Epithelial cell of proximal tubule (primary cell): ENCODE data around the gene ARRB1. TPM values are rescaled to one million over a fixed set of nuclear protein-coding genes. Genes with fewer than 3 reads are reported as not detected.
A peak's percentile ranks its signal among the peaks of the same experiment; 100 is the strongest.
"Not testable (repeated sequence)": the region's sequence is repeated elsewhere in the genome, so short reads cannot be mapped to it uniquely, and the experiment has no call there.

ENCODE experiments used
- DNase-seq: peaks from one replicate; pipeline ENCODE4 v3.0.0-alpha.2; 2011; ENCODE audit warnings: low read depth
- H3K4me3 ChIP-seq: 2 replicates; pipeline ENCODE4 v1.5.1; 2011; ENCODE audit warnings: low read depth, mild to moderate bottlenecking, low read length
- CTCF ChIP-seq: conservative IDR thresholded peaks from 2 replicates; pipeline ENCODE4 v1.5.1; 2012; ENCODE audit warnings: low read depth, mild to moderate bottlenecking, low read length
- total RNA-seq: library from RNA; depleted of rRNA; stranded (reverse); fragments of >200 nt; gene quantifications from 2 replicates; pipeline ENCODE4 v1.2.3, GENCODE V29; 2015

Gene ARRB1
- total RNA-seq, 1 donor from 2014 or later, result 13.8 TPM

DNA sequence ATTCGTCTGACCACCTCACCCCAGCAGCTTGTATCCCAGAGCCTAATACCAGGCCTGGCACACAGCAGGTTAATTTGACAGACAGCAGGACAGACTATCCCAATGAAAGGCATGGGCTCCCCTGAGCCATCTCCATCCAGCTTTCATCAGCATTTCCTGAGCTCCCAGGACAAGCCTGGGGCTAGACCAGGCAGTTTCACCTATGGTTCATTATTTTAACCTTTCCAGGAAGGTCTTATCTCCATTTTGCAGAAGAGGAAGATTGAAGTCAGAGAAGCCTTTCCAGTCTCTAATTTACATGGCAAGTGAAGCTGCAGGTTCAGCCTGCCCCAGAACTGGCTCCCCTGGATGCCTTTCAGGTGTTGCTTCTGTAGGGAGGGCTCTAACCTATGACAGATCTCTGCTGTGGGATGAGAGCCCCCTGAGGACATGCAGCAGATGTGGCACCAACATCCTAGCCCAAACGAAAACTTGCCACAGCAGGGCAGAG, 17.0 kb downstream of the ARRB1 start:
- H3K4me3 ChIP-seq, result no peak overlapping the region
- TF ChIP-seq CTCF, result no peak
- no peak for DNase-seq

DNA sequence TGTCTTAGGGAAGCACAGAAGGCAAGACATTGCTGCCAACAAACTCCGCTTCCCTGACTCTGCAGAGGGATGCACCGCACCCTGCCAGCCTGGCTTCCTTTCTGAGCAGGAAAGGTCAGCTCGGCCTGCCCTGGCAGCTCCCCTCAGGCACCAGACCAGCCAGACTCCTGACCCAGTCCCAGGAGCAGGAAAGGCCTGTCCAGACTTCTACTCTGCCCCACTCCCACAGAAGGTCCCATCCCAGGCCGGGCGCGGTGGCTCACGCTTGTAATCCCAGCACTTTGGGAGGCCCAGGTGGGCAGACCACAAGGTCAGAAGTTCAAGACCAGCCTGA, 17.7 kb downstream of the ARRB1 start:
- no peak for TF ChIP-seq CTCF
- DNase-seq, result no peak
- no peak overlapping the region for H3K4me3 ChIP-seq

DNA sequence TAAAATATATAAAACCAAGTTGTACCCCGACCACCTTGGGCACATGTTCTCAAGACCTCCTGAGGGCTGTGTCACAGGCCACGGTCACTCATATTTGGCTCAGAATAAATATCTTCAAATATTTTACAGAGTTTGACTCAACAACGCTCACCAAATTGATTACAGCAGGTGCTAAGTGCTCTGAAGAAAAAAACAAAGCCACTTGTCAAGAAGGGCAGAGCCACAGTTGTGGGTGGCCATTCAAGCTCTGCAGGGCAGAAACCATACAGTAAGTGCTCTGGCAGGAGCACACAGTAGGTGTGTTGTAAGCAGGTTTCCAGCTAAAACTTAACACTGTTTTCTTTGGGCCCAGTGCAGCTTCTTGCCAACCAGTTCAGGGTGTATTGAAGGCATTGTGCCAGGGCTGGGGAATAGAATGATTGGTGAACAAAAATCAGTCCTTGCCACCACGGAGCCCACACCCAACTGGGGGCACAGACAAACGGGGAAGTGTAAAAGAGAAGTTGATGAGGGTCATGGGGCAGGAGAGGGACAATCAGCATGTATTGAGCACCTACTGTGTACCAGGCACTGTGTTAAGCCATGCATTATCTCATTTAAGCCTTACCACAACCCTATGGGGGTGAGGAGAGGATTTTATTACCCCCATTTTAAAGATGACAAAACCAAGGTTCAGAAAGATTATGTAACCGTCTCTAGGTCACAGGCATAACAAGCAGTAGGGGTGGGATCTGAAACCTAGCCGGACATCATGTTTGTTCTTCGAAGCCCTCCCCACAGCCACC, 18.2 kb downstream of the ARRB1 start:
- no peak for DNase-seq
- TF ChIP-seq CTCF, result no peak
- H3K4me3 ChIP-seq, result no peak overlapping the region

DNA sequence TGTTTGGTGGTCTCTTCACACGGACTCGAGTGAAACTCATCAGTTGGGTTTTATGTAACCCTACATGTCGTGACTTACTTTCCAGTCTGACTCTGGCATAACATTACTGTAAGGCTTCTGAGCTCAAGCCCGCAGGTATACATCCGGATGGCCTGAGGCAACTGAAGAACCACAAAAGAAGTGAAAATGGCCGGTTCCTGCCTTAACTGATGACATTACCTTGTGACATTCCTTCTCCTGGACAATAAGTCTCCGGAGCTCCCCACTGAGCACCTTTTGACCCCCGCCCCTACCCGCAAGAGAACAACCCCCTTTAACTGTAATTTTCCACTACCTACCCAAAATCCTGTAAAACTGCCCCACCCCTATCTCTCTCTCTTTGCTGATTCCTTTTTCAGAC, 19.7 kb downstream of the ARRB1 start:
- H3K4me3 ChIP-seq, result not testable (repeated sequence)

DNA sequence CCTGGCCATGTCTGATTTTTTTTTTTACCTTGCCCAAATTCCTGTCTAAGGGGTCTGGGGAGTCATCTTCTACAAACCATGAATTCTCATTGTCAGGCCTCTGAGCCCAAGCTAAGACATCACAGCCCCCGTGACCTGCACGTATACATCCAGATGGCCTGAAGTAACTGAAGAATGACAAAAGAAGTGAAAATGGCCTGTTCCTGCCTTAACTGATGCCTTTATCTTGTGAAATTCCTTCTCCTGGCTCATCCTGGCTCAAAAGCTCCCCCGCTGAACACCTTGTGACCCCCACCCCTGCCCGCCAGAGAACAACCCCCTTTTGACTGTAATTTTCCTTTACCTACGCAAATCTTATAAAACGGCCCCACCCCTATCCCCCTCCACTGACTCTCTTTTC, 20.2 kb downstream of the ARRB1 start:
- H3K4me3 ChIP-seq, result not testable (repeated sequence)

More for the DNA sequence above, 19.7 kb downstream of the ARRB1 start:
- not testable (repeated sequence) for DNase-seq

GRCh38 chr11:75330886-75331285, 20.6 kb downstream of the ARRB1 start:
- not testable (repeated sequence) for DNase-seq, H3K4me3 ChIP-seq

More for the DNA sequence above, 20.2 kb downstream of the ARRB1 start:
- DNase-seq, result not testable (repeated sequence)

GRCh38 chr11:75330291-75330690, 21.2 kb downstream of the ARRB1 start:
- H3K4me3 ChIP-seq, result no peak overlapping the region
- no peak for DNase-seq
- TF ChIP-seq CTCF, result no peak

- TF ChIP-seq CTCF, result peak; percentile 87
- DNase-seq, result no peak
- H3K4me3 ChIP-seq, result no peak overlapping the region
Measured at GRCh38 chr11:75328426-75329277, 22.8 kb downstream of the ARRB1 start.
